Activated naive CD4-positive, alpha-beta T cell treated with anti-CD3 and anti-CD28 coated beads, Interleukin-2, amount 50 U/mL, for 72 hours (primary cell): Measurements from ENCODE around the gene GABRG3. TPM values are rescaled to one million over a fixed set of nuclear protein-coding genes. Genes with fewer than 3 reads are reported as not detected.

ENCODE experiments used
- ATAC-seq, 2 donors: fragments of 150-1000 bp; cut with Tn5 transposase; 2 replicates each; pipeline ENCODE4 v1.10.0; 2021; ENCODE audit warnings: mild to moderate bottlenecking in 2 of 2, moderate library complexity in 2 of 2
- DNase-seq, 2 donors: peaks; one replicate each; pipeline ENCODE4 v3.0.0; 2021 to 2022; ENCODE audit warnings: low spot score in 2 of 2
- H3K27ac Mint-ChIP-seq, 2 donors: one replicate each; pipeline ENCODE4 v1.8.0; 2022; ENCODE audit warnings: mild to moderate bottlenecking in 2 of 2, mixed read lengths in 2 of 2
- H3K36me3 Mint-ChIP-seq, 2 donors: one replicate each; pipeline ENCODE4 v1.8.0; 2022; ENCODE audit warnings: mixed read lengths in 2 of 2
- H3K9me3 Mint-ChIP-seq, 2 donors: one replicate each; pipeline ENCODE4 v1.8.0; 2022; ENCODE audit warnings: mixed read lengths in 2 of 2
- total RNA-seq, 2 donors: library from RNA; stranded (reverse); gene quantifications; one replicate each; pipeline ENCODE4 v1.2.3, GENCODE V29; 2022

The GABRG3 gene
- total RNA-seq, 2 donors from 2014 or later, result not detected

GRCh38 chr15:27441120-27441519 lies 470.1 kb downstream of the GABRG3 start:
- no peak for DNase-seq
- peaks cover 0 to 15% of the 10 kb centered on the region in 2 donors for H3K36me3 Mint-ChIP-seq
- no peak overlapping the region for H3K27ac Mint-ChIP-seq
- peaks cover 14 to 25% of the 10 kb centered on the region in 2 donors for H3K9me3 Mint-ChIP-seq
- ATAC-seq, result no peak

GRCh38 chr15:27448234-27448633 lies 477.3 kb downstream of the GABRG3 start:
- Mint-ChIP-seq H3K27ac (no peak overlapping the region), H3K9me3 (peaks cover 12 to 28% of the 10 kb centered on the region in 2 donors), H3K36me3 (peaks cover 0 to 14% of the 10 kb centered on the region in 2 donors)
- DNase-seq, result no peak
- ATAC-seq, result no peak

- peaks cover 12 to 28% of the 10 kb centered on the region in 2 donors for H3K9me3 Mint-ChIP-seq
- ATAC-seq (no peak), DNase-seq (no peak)
- peaks cover 0 to 14% of the 10 kb centered on the region in 2 donors for H3K36me3 Mint-ChIP-seq
- no peak overlapping the region for H3K27ac Mint-ChIP-seq
Measured at GRCh38 chr15:27448986-27449385, 478.0 kb downstream of the GABRG3 start.

- peaks cover 12 to 28% of the 10 kb centered on the region in 2 donors for H3K9me3 Mint-ChIP-seq
- DNase-seq (no peak), ATAC-seq (no peak)
- H3K36me3 Mint-ChIP-seq, result peaks cover 0 to 14% of the 10 kb centered on the region in 2 donors
- H3K27ac Mint-ChIP-seq, result no peak overlapping the region
Measured at GRCh38 chr15:27449941-27450340, 479.0 kb downstream of the GABRG3 start.

GRCh38 chr15:27454281-27455075 lies 483.5 kb downstream of the GABRG3 start:
- H3K9me3 Mint-ChIP-seq, result peaks cover 4 to 18% of the 10 kb centered on the region in 2 donors
- ATAC-seq, result no peak
- H3K36me3 Mint-ChIP-seq, result peaks cover 0 to 10% of the 10 kb centered on the region in 2 donors
- no peak for DNase-seq
- H3K27ac Mint-ChIP-seq, result no peak overlapping the region

- peaks cover 0 to 5% of the 10 kb centered on the region in 2 donors for H3K36me3 Mint-ChIP-seq
- no peak for ATAC-seq
- peaks cover 5 to 16% of the 10 kb centered on the region in 2 donors for H3K9me3 Mint-ChIP-seq
Measured at GRCh38 chr15:27456807-27457206, 485.8 kb downstream of the GABRG3 start.

GRCh38 chr15:27457766-27458165 lies 486.8 kb downstream of the GABRG3 start:
- Mint-ChIP-seq H3K27ac (no peak overlapping the region), H3K36me3 (peaks cover 0 to 10% of the 10 kb centered on the region in 2 donors), H3K9me3 (peaks cover 10 to 20% of the 10 kb centered on the region in 2 donors)
- DNase-seq (no peak), ATAC-seq (no peak)

More at GRCh38 chr15:27456807-27457206, 485.8 kb downstream of the GABRG3 start:
- DNase-seq, result no peak
- H3K27ac Mint-ChIP-seq, result no peak overlapping the region

GRCh38 chr15:27458345-27459084 lies 487.5 kb downstream of the GABRG3 start:
- Mint-ChIP-seq H3K36me3 (peaks cover 0 to 10% of the 10 kb centered on the region in 2 donors), H3K27ac (no peak overlapping the region), H3K9me3 (peaks cover 10 to 17% of the 10 kb centered on the region in 2 donors)
- ATAC-seq (no peak), DNase-seq (no peak)

GRCh38 chr15:27459836-27460235 lies 488.9 kb downstream of the GABRG3 start:
- H3K9me3 Mint-ChIP-seq, result peaks cover 17% of the 10 kb centered on the region in 2 donors
- peaks cover 0 to 10% of the 10 kb centered on the region in 2 donors for H3K36me3 Mint-ChIP-seq
- no peak for DNase-seq
- no peak for ATAC-seq
- no peak overlapping the region for H3K27ac Mint-ChIP-seq

- DNase-seq (no peak), ATAC-seq (no peak)
- Mint-ChIP-seq H3K27ac (no peak overlapping the region), H3K36me3 (peaks cover 0 to 10% of the 10 kb centered on the region in 2 donors), H3K9me3 (peaks cover 17 to 21% of the 10 kb centered on the region in 2 donors)
Measured at GRCh38 chr15:27461181-27461580, 490.2 kb downstream of the GABRG3 start.

- ATAC-seq, result no peak
- H3K36me3 Mint-ChIP-seq, result peaks cover 0 to 10% of the 10 kb centered on the region in 2 donors
Measured at GRCh38 chr15:27463525-27464088, 492.6 kb downstream of the GABRG3 start.

GRCh38 chr15:27464941-27465612 lies 494.1 kb downstream of the GABRG3 start:
- DNase-seq, result no peak
- peaks cover 16 to 22% of the 10 kb centered on the region in 2 donors for H3K9me3 Mint-ChIP-seq
- H3K27ac Mint-ChIP-seq, result no peak overlapping the region

More at GRCh38 chr15:27463525-27464088, 492.6 kb downstream of the GABRG3 start:
- H3K9me3 Mint-ChIP-seq, result peaks cover 21 to 22% of the 10 kb centered on the region in 2 donors
- DNase-seq, result no peak
- H3K27ac Mint-ChIP-seq, result no peak overlapping the region

GRCh38 chr15:27466758-27467157 lies 495.8 kb downstream of the GABRG3 start:
- DNase-seq (no peak), ATAC-seq (no peak)
- Mint-ChIP-seq H3K9me3 (peaks cover 10 to 18% of the 10 kb centered on the region in 2 donors), H3K27ac (no peak overlapping the region), H3K36me3 (peaks cover 0 to 4% of the 10 kb centered on the region in 2 donors)

More at GRCh38 chr15:27464941-27465612, 494.1 kb downstream of the GABRG3 start:
- no peak for ATAC-seq
- peaks cover 0 to 4% of the 10 kb centered on the region in 2 donors for H3K36me3 Mint-ChIP-seq

GRCh38 chr15:27468151-27468591 lies 497.2 kb downstream of the GABRG3 start:
- no peak for ATAC-seq
- Mint-ChIP-seq H3K36me3 (no peaks in the 10 kb centered on the region), H3K9me3 (peaks cover 4 to 12% of the 10 kb centered on the region in 2 donors), H3K27ac (no peak overlapping the region)
- DNase-seq, result no peak

- peaks cover 4% of the 10 kb centered on the region in 2 donors for H3K9me3 Mint-ChIP-seq
- DNase-seq (no peak), ATAC-seq (no peak)
- no peak overlapping the region for H3K27ac Mint-ChIP-seq
- H3K36me3 Mint-ChIP-seq, result no peaks in the 10 kb centered on the region
Measured at GRCh38 chr15:27473845-27474244, 502.9 kb downstream of the GABRG3 start.

- Mint-ChIP-seq H3K27ac (no peak overlapping the region), H3K36me3 (no peaks in the 10 kb centered on the region), H3K9me3 (peaks cover 4% of the 10 kb centered on the region in 2 donors)
- ATAC-seq, result no peak
- DNase-seq, result no peak
Measured at GRCh38 chr15:27475395-27475794, 504.4 kb downstream of the GABRG3 start.
